Stimulated activated CD4-positive, alpha-beta T cell treated with anti-CD3 and anti-CD28 coated beads, Interleukin-1b, Interleukin-23, amount 100 ng/mL, for 24 hours (primary cell): ENCODE measurements around the gene PRRG2.

Source experiments
- DNase-seq, 4 experiments: peaks; one replicate each; pipeline ENCODE4 v3.0.0-alpha.2; 2020; ENCODE audit warnings: low read depth in 4 of 4, low spot score in 1 of 4

The PRRG2 gene

DNA sequence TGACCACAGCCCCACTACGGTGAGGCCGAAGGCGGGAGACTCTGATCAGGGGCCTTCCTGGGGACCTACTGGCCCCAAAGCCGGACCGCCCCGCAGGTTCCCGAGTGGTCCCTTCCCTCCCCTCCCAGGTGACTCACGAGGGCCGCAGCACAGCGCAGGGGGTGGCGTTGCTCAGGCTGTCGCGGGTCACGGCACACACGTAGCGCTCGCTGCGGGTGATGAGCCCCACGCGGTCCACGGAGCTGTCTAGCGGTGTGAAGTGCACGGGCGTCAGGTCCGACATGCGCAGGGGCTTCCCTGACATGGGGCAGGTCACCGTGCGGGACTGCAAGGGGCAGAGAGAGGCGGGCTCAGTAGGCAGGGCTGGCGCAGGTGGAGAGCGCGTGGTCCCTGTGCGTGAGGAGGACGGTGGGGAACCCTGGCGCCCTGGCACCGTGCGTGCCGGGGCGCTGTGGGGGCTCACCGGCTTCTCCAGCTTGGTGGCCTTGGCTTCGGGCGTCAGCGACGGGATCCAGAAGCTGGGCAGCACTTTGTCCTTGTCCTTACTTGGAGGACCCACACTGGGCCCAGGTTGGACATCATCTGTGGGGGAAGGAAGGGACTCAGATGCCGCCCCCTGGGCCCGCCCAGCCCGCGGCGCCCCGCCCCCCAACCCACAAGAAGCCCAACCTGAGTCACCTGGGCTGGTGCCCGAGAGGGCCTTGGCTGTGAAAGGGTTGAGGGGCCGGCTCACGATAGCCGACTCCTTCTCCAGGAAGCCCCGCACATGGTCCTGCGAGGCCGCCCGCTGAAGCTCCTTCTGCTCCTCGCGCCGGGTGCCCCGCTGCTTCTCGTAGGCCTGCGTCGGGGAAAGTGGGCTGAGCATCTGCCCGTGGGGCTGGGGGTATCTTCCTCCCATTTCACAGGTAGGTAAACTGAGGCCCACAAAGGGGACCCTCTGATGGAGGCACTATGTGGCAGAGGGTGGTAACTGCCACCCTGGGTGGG, 24.4 kb upstream of the PRRG2 start:
- DNase-seq, result no peak

DNA sequence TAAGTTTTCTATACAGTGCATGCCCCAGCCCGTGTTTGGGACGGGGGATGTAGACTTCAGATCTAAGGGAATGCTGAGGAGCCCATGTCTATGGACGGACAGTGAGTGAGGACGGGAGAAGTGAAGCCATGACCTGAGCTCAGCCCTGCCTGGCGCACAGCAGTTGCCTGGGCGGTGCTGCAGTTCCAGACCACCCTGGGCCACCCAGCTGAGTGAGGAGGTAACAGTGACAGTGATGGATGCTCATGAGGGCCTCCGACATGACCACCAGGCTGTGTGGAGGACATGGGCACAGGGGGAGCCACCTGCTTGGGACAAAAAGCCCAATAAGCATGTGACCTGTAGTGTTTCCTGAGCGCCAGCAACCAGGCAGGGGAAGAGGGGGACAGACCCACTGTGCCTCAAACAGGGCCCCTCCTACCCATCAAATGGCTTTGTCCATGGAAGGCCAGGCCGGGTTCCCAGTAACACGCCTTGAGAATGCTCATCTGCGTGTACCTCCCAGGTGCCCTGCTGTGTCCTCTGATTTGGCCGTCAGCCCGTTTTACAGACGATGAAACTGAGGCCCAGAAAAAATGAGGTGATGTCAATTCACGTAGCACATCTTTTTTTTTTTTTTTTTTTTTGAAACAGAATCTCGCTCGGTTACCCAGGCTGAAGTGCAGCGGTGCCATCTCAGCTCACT, 23.3 kb upstream of the PRRG2 start:
- DNase-seq, result no peak

DNA sequence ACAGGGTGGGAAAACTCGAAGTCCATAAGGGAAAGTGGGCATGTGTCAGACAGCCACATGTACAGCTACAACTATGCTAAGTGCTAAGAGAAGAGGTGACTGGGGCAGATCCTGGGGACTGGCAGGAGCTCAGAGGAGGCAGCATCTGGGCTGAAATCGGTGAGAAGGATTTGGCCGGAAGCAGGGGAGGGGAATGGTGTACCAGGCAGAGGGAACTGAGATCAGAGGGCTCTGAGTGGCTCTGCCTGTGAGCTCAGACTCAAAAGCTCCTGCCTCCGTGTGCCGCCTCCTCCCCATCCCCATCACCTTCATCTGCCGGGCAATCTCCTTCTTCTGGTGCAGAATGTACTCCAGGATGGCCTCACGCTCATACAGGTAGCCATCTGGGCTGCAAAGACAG, 22.5 kb upstream of the PRRG2 start:
- DNase-seq, result no peak

DNA sequence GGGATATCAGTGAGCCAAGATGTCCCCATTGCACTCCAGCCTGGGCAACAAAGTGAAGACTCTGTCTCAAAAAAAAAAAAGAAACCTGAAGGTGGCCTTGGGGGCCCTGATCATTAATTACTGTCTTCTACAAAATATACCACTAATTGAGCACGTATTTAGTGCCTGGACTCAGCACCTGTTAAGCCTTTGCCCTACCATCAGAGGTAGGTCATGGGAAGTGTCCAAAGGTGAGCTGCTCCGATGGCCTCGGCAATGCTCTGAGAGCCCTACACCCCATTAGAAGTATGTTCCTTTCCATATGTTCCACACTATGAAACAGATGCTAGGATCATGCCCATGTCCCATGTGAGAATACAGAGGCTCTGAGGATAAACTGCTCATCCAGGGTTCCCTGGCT, 21.7 kb upstream of the PRRG2 start:
- DNase-seq, result no peak

DNA sequence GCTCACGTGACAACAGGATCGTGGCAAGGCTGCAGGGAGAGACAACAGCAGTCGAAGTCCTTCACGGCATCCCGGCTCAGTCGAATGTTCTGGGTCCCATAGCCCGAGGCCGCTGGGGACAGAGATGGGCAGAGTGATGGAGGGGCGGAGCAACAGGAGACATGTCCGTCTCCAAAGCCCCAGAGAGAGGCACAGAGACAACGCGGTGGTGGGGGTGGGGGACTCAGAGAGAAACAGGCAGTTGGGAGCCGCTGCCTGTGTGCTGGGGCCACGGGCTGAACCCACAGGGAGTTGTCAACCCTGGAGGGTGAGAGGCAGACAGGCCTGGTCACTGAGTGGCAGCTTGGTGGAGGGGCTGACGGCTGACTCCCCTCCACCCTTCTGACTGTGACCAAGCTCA, 21.2 kb upstream of the PRRG2 start:
- no peak for DNase-seq

DNA sequence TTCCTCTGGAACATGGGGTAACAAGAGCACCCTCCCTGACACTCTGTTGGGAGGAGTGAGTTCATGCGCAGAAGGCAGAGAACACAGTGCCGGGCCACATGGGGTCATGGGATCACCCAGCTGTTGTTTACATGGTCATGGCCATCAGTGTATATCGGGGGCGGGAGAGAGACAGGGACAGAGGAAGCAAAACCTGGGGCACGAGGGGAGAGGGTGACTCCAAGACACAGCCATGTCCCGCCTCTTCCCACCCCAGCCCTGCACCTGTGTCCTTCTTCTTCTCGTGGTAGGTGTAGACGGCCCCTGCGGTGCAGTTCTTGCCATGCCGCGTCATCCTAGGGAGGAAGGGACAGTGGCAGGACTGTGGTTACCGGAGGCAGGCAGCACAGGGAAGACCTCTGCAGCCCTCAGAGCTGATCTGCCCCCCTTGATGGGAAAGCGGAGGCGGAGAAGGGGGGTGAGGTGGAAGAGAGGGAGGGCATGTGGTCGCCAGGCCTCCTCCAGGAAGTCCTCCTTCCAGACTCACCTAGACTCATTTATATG, 20.7 kb upstream of the PRRG2 start:
- DNase-seq, result no peak

DNA sequence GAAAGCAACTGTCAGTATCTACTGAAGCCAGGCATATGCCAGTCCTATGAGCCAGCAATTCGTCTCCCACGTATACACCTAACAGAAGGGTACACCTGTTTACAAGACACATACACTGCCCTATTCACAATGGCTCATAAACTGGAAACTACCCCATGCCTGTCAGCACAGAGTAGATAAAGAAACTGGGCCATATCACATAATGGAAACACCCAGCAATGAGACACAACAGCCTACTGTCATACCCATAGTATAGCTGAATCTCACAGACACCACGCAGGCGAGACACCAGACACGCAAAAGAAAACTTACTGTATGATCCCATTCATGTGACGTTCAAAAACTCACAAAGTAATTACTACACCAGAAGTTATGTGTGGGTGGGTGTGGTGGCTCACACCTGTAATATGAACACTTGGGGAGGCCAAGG, 16.5 kb upstream of the PRRG2 start:
- no peak for DNase-seq

DNA sequence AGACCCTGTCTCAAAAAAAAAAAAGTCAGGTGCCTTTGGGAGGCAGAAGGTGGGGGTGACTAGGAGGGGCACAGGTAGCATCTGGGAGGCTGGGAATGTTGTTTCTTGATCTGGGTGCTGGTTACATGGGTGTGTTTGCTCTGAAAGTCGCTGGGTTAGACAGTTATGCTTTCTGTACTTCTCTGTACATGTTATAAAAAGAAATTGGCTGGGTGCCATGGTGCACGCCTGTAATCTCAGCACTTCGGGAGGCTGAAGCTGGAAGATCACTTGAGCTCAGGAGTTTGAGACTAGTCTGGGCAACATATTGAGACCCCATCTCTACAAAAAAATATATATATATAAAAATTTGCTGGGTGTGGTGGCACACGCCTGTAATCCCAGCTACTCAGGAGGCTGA, 15.9 kb upstream of the PRRG2 start:
- no peak for DNase-seq

DNA sequence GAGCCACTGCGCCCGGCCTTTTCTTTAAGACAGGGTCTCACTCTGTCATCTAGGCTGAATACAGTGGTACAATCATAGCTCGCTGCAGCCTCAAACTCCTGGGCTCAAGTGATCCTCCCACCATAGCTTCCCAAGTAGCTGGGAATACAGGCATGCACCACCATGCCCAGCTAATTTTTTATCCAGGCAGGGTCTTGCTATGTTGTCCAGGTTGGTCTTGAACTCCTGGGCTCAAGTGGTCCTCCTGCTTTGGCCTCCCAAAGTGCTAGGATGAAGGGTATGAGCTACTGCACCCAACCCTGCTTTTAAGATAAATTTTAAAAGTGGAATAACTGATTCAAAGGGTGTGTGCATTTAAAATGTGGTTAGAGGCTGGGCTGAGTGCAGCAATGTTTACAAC, 14.8 kb upstream of the PRRG2 start:
- no peak for DNase-seq

DNA sequence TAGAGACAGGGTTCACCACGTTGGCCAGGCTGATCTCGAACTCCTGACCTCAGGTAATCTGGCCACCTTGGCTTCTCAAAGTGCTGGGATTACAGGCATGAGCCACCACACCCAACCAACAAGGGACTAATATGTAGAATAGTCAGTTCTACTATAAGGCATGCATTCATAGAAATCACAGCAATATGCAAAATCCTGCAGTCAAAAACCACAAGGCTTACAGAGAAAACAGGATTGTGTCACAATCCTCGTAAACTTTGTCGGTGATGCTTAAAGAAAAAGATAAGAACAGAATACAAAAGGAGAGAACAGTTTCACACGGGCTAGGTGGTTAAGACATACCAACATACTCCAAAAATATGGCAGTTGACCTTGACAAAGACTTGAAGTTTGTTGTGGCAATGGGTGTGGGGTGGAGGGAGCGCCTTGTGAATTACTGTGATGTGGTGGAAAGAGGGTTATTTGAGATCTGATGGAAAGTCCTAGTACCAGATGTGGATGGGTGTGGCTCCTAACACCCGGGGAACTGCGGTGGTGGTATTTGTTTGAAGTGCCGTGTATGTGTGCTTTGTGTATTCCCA, 13.2 kb upstream of the PRRG2 start:
- DNase-seq, result no peak

DNA sequence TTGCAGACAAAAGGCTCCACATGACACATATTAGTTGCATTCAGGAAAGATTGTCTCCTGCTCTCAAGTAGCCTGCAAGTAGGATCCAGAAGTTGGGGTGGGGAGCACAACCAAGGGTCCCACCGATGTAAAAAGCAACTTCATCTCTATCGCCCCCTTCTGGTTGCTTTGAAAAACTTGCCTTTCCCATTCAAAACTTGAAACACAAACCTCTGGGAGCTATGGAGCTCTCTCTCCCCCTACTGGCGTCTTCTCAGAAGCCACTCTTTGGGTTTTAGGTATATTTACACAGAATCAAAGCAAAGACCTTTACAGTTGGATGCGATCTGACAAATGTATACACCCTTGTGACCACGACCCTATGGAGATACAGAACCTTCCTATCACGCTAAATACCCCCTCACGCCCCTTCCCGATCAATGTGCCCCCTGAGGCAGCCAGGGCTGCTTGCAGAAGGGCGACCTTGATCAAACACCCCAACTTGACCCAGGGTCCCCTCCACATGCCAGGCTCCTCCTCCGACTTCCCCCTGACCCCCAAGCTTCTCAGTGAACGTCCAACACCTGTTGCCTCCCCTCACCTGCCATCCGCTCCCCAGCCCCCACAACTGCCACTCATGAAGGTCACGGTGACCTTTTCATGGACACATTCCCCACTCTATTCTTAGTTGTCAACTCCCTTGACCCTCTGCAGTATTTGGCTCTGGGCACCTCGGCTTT, 10.8 kb upstream of the PRRG2 start:
- no peak for DNase-seq

DNA sequence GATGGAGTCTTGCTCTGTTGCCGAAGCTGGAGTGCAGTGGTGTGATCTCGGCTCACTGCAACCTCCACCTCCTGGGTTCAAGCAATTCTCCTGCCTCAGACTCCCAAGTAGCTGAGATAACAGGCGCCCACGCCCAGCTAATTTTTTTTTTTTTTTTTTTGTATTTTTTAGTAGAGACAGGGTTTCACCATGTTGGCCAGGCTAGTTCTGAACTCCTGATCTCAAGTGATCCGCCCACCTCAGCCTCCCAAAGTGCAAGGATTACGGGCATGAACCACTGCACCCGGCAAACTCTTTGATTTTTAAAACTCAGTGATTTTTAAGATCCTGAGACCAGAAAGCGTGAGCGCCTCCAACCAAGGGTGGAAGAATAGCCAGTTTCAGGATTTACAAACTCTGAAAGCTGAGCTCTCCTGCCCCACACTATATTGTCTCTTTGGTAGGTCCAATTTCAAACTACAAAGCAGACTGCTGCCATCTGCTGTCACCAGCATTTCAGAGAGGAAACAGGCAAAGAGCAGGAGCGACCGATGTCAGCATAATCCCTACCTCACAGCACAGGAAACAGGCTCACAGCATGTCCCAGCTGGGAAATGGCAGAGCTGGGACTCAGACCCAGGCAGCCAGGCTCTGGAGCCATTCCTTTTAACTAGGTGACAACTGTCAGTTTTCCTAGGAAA, 10.0 kb upstream of the PRRG2 start:
- DNase-seq, result no peak

DNA sequence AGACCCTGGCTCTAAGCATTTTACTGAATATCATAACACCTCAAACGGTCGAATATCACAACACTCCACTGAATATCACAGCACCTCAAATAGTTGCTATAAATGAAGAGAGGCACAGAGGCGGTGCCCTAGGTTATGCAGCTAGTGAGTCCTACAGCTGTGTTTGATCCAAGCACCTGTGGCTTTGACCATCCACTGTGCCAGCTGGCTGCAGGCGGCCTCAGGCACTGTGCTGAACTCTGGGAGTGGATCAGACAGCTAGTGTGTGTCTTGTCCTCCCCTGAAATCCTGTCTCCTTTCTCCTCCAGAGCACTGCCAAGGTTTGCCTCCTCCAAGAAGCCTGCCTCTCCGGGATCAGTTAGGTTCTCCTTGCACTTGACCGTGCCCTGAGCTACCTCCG, 8.1 kb upstream of the PRRG2 start:
- DNase-seq, result no peak

DNA sequence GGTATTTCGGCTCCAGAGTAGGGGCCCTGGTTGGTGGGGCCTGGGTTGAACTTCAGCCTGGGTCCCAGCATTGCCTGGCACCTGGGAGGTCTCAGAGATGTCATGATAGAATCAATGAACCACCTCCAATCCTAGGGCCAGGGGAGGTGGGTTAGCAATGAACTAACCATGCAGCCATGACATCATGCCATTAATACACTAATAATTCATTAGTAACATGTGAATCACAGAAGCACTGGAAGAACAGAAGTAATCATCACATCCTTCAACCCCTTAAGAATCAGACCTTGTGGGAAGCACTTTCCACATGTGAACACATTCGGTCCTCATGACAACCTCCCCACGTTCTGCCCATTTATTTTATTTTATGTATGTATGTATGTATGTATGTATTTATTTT, 7.7 kb upstream of the PRRG2 start:
- no peak for DNase-seq

DNA sequence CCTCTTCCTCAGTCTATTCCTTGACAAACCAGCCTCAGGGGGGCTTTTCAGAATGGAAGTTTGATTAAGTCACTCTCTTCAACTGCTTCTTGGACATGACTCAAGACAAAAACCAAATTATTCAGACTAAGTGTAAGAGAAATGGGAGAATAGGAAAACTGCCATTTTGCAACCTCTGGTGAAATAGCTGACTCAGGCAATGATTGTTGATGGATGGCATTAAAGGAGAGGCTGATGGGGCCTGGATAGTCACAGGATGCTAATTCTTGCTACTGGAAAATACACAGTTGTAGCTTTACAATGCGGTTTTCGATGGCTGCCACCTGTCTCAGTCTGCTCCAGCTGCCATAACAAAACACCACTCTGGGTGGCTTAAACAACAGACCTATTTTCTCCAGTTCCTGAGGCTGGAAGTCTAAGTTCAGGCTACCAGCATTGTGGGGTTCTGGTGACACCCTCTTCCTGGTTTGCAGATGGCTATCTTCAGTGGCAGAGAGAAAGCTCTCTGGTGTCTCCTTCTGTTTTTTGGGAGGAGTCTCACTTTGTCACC, 6.8 kb upstream of the PRRG2 start:
- DNase-seq, result no peak

DNA sequence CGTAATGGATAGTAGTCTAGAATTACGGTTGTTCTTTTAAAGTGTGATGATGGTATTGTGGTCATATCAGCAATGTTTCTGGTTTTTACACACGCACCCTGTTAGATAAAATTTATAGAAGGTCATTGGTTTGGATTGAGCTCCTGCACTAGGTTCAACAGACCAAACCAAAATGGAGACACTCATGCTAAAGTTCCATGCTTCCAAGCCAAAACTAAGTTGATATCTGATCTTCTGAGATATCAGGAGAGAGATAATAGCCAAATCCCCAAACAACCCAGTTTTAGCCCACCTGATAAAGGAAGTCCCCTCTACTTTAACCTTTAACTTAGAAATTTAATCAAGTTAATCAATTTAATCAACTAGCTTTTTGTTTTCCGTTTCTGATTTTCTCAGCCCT, 1.9 kb upstream of the PRRG2 start:
- no peak for DNase-seq

DNA sequence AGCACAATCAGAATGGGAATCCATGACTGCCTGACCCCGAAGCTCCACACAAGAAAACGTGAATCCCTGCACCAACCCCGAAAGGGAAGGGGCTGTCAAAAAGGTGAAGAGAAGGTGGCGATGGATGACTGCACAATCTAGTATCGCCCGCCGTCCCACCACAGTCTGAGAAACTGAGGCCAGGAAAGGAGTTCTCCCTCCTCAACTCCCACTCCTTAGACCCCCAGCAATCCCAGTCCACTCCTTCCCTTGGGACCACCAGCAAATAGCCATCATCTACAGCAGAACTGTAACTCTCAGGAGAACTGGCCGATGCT, 1.2 kb upstream of the PRRG2 start:
- no peak for DNase-seq

DNA sequence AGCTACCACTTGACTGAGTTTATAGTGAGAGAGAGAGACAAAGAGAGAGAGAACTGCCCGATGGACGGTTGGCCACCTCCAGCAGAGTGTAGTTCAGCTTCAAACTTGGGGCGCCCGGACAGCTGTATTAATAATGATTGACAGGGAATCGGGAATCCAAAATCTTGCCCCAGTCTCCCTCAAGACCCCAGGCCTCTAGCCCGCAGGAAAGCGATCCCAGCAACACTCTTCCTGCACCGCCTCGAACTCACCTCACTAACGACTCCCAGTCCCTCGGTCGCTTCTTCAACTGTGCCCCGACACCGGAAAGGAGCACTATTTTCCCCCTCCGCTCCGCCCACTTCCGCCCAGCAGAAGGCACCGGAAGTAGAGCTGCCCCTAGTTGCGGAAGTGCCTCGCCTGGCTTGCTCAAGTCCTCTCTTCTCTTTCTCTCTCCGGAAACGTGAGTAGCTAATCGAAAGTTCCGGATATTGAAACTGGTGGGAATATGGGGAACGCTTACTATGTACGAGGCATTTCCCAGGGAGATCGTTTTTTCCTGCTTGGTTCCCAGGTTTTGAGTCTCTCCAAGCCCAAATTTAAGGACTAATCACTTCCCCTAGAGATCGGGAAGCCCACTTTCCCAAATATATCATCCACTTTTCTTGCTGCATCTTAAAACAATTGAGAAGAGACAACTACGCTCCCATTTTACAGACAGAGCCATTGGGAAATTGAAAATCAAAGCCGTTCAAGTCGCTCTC, 681 bp upstream of the PRRG2 start, which contains the start of gene NOSIP:
Gene NOSIP (minus strand): TSS at position 293 of the 743 bp plus-strand sequence. CDS start 19,865 bp downstream, outside the sequence.
- DNase-seq, result peak; percentile 89 to 95 (median 92)

DNA sequence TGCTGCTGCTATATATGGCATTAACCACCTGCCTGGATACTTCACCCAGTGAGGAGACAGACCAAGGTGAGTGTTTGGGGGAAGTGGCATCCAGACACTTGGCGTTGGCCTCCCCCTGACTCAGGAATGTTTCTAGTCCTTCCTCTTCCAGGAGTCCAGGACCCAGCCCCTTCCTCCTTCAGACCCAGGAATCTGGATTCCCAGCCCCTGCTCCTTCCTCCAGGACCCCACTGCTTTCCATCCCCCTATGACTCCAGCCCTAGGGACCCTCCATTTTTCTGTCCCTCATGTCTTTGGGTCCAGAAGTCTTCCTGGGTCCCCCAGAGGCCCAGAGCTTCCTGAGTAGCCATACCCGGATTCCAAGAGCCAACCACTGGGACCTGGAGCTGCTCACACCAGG, 2.1 kb downstream of the PRRG2 start:
- no peak for DNase-seq

DNA sequence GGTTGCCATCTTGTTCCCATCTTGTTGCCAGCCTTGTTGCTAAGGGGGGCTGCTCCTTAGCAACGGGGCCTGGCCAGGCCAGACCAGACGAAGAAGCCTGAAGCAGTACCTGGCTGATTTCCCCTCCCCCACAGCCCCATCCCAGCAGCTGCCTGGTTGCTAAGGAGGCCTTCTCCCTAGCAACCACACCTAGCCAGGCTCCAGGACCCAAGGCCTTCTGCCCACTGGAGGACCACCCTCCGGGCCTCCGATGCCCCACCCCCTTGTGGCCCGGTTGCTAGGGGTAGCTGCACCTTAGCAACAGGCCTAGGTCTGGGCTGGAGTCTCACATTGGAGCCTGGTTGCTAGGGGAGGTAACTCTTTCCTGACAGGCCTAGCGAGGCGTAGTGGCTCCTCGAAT, 3.9 kb downstream of the PRRG2 start:
- DNase-seq, result no peak
